ENCODE measurements around the gene C19orf85.

DNA sequence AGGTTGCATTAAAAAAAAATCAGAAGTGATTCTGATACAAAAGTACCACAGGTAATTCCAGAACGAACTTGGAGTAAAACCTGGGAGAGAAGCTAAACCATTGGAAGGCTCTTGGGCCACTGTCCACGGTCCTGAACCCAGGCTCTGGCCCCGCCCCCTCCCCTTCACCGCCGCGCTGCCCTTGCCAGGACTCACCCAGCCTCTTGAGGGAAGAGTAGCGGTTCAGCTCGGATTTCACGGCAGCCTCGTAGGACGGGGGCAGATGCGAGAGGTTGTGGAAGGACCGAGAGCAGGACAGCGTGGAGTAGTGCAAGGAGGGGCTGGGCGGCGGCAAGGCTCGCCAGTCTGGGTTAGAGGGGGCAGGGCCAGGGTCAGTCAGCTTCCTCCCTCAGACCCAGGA lies 27.1 kb downstream of the C19orf85 start:
- TF ChIP-seq, protein P1, sequence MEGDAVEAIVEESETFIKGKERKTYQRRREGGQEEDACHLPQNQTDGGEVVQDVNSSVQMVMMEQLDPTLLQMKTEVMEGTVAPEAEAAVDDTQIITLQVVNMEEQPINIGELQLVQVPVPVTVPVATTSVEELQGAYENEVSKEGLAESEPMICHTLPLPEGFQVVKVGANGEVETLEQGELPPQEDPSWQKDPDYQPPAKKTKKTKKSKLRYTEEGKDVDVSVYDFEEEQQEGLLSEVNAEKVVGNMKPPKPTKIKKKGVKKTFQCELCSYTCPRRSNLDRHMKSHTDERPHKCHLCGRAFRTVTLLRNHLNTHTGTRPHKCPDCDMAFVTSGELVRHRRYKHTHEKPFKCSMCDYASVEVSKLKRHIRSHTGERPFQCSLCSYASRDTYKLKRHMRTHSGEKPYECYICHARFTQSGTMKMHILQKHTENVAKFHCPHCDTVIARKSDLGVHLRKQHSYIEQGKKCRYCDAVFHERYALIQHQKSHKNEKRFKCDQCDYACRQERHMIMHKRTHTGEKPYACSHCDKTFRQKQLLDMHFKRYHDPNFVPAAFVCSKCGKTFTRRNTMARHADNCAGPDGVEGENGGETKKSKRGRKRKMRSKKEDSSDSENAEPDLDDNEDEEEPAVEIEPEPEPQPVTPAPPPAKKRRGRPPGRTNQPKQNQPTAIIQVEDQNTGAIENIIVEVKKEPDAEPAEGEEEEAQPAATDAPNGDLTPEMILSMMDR (IDR thresholded peaks at IDR 0.05), result no peak
- no peak for TF ChIP-seq POLR2AphosphoS5 (IDR thresholded peaks at IDR 0.05; ENCODE audit: low read depth, low read length)
- no peak for TF ChIP-seq SIN3A (IDR thresholded peaks at IDR 0.05; ENCODE audit: borderline replicate concordance, insufficient read depth, low read depth, low read length)
